Stimulated activated CD4-positive, alpha-beta T cell treated with anti-CD3 and anti-CD28 coated beads, TNF-alpha, amount 100 ng/mL, for 4 hours (primary cell): ENCODE measurements around the gene EHD1.

Experiments
- DNase-seq, 3 experiments: peaks; one replicate each; pipeline ENCODE4 v3.0.0-alpha.2; 2020; ENCODE audit warnings: low read depth in 3 of 3

The EHD1 gene

GRCh38 chr11:64842851-64843685 lies 35.4 kb downstream of the EHD1 start:
- DNase-seq = no peak

GRCh38 chr11:64842366-64842759 lies 36.1 kb downstream of the EHD1 start:
- DNase-seq = no peak

- DNase-seq = no peak
Observed at GRCh38 chr11:64841592-64842365, 36.6 kb downstream of the EHD1 start.

- no peak for DNase-seq
Observed at GRCh38 chr11:64839887-64840782, 38.3 kb downstream of the EHD1 start.

DNA sequence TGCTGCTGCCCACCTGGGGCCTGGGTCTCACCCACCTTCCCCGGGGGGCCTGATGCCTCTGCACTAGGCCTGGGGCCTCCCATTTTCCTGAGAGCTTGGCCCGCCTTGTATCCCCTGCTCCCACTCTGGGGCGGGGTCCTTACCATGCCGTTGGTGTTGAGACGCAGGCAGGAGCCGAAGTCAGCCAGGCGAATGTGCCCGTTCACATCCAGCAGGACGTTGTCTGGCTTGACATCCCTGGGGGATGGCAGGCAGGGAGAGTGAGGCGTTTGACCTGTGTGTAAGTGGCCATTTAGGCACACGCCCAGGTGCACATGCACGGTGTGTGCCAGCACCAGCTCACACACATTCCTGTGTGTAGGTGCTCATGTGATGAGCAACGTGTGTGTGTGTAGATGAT lies 39.1 kb downstream of the EHD1 start:
- DNase-seq = no peak

DNA sequence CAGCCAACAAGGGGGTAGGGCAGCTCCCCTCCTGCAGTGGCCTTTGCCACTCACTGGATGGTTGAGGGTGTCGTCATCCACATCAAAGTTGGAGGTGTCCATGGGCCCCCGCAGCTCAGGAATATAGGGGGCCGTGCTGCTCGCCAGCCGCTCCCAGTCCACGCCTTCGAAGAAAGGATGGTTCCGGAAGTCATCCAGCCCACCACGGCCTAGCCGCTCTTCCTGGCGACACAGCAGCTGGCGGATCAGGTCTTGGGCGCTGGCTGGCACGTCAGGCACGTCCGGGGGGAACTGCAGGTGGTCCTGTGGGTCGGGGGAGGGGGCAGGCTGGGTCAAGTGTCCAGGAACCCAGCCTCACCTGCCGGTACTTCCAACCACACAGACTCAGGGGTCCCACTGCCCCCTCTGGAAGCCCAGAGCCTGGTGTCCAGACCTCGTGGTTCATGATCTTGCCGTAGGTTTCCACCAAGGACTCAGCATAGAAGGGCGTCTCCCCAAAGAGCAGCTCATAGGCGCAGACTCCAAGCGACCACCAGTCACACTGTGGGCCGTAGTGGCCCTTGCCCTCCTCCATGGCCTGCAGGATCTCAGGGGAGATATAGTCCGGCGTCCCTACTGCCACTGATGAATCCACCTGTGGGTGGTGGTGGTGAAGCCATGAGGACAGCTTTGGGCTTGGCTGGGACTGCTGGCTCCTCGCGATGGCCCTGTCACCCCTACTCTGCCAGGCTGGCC lies 39.7 kb downstream of the EHD1 start:
- no peak for DNase-seq

GRCh38 chr11:64837887-64838351 lies 40.5 kb downstream of the EHD1 start:
- DNase-seq = no peak

GRCh38 chr11:64836448-64837072 lies 41.9 kb downstream of the EHD1 start:
- DNase-seq = no peak

GRCh38 chr11:64835616-64836447 lies 42.6 kb downstream of the EHD1 start:
- DNase-seq = no peak

GRCh38 chr11:64834723-64835615 lies 43.5 kb downstream of the EHD1 start:
- DNase-seq = no peak

DNA sequence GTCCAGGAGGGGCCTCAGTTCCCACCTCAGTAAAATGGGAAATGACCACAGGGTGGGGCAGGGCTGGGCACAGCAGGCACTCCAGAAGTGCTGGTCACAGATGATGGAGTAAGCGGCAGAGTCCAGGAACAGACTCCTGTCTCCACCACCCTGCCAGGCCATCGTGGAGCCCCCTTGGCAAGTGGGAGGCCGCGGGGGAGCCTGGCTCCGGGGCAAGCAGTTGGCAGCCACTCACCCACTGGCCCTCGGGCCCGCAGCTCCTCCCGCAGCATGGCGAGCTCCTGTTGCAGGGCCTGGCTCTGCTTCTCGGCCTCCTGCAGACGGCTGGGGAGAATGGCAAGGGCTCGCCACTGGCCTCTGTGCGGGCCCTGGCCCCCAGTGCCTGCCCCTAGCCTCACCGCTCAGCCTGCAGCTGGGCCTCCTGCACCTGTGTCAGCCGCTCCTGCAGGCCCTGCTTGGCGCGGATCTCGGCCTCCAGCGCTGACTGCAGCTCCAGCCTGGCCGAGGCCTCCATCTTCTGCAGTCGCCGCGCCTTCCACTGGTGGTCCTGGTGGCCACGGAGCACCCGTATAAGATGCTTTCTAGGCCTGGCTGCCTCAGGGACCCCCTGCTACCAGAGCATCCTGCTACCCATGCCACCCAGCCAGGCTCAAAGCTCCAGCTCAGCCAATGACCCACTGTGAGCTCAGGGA lies 44.2 kb downstream of the EHD1 start:
- no peak for DNase-seq

DNA sequence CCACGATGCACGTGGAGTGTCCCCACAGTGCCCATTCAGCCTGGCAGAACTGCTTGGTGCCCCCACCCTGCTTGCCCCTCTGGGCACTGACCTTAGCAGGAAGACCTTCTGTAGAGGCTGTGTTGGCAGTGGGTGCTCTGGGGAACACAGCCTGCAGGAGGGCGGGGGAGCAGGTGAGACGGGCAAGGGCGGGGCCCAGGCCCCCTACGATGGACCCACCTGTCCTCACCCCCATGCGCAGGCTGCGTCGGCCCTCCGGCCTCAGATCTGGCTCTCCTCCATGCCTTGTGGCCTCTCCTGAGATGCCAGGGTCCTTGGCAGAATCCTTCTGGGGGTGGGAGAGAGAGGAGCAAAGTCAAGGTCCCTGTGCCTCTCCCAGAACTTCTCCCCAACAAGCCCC lies 44.9 kb downstream of the EHD1 start:
- no peak for DNase-seq

DNA sequence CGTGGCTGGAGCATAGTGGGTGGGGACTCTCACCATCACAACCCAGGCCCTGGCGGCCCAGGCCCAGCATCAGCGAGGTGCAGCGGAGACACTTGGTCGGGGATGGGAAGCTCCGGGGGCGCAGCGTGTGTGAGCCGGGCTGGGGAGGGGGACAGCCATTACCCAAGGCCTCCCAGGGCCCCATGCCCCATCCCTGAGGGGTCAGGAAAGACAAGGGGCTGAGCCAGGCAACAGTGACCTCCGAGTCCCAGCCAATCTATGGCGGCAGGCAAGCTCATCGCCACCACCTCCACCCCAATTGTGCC lies 45.3 kb downstream of the EHD1 start:
- DNase-seq = no peak

DNA sequence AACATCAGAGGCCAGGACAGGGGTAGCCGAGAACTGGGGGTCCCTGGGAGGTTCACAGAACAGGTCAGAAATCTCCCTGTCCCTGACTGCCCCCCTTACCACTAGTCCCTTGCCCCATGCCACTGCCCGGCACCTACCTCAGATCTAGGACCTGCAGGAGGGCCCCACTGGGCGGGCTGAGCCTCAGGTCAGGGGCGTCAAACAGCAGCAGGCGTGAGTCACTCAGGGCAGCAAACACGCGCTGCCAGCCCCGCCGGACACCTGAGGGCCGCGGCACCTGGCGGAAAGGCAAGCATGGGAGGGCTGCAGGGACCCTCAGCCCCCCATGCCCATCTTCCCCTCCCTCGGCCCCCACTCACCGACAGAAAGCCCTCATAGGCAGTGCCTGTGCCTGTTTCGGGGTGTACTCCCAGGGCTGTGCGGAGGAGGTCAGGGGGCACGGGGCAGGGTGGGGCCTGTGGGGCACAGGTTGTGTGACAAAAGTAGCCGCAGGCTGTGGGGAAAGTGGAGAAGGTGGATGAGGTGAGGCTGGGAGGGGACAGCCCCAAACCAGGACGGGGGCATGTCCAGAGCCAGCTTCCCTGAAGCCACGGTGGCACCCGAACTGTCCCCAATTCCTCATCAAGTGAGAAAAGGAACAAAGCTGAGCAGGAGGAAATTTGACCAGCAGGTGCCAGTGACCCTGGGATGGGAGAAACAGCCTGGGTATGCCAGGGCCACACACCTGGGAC lies 45.8 kb downstream of the EHD1 start:
- DNase-seq = no peak

GRCh38 chr11:64831411-64831891 lies 47.0 kb downstream of the EHD1 start:
- no peak for DNase-seq

DNA sequence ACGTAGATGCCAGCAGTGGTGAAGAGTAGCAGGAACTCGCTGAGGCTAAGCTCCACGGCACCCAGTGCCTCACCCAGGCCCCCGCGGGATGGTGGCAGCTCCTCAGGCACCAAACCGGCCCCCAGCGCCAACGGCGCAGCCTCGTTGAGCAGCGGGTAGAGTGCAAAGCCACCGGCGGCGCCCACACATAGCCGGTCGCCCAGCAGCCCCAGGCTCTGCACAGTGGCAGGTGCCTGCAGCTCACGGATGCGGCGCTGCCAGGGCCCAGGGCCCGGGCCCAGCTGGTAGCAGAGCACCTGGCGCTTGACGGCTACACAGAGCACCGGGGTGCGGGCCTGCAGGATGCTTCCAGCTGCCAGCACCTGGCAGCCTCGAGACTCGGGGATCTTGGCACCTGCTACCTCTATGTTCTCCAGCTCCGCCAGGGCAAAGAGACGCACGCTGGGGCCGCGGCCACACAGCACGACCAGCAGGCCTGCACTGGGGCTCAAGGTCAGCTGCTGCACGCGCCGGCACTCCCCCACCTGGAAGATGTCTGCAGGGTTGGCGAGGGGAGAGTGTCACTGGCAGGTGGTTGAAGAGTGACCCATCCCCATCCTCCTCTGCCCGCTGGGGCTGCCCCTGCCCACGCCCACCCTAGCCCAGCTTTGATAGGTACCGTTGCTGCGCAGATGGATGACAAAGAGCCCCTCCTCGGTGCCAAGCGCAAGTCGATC lies 48.7 kb downstream of the EHD1 start:
- no peak for DNase-seq

- DNase-seq = no peak
Observed at GRCh38 chr11:64827451-64827839, 51.0 kb downstream of the EHD1 start.
